Natural killer cell treated with Interleukin-12 subunit alpha and Interleukin-12 subunit beta and Interleukin-15 and Interleukin-18, amount 100 ng/mL, for 72 hours (primary cell): ENCODE results near the gene CLCF1. TPM values are rescaled to one million over a fixed set of nuclear protein-coding genes. Genes with fewer than 3 reads are reported as not detected.

Experiments used
- ATAC-seq, 2 donors: fragments of 150-1000 bp; cut with Tn5 transposase in 1 of 2; sonication (Bioruptor Pico), chemical (Tn5 transposase) in 1 of 2; 2 replicates each; pipeline ENCODE4 v1.10.0; 2021
- DNase-seq: peaks from one replicate; pipeline ENCODE4 v3.0.0; 2022; ENCODE audit warnings: low spot score
- H3K27ac Mint-ChIP-seq, 2 donors: 1 replicate in 1 of 2; 2 replicates in 1 of 2; pipeline ENCODE4 v1.8.0; 2022; ENCODE audit warnings: mixed read lengths in 2 of 2, mild to moderate bottlenecking in 1 of 2, moderate library complexity in 1 of 2
- H3K27me3 Mint-ChIP-seq, 2 donors: 1 replicate in 1 of 2; 2 replicates in 1 of 2; pipeline ENCODE4 v1.8.0; 2022; ENCODE audit warnings: mixed read lengths in 2 of 2
- H3K36me3 Mint-ChIP-seq: one replicate; pipeline ENCODE4 v1.8.0; 2022; ENCODE audit warnings: mixed read lengths
- H3K4me1 Mint-ChIP-seq, 2 donors: 1 replicate in 1 of 2; 2 replicates in 1 of 2; pipeline ENCODE4 v1.8.0; 2022; ENCODE audit warnings: low read depth in 2 of 2, mixed read lengths in 2 of 2, mild to moderate bottlenecking in 1 of 2
- H3K4me3 Mint-ChIP-seq: one replicate; pipeline ENCODE4 v1.8.0; 2022; ENCODE audit warnings: mixed read lengths
- H3K9me3 Mint-ChIP-seq: 2 replicates; pipeline ENCODE4 v1.8.0; 2022; ENCODE audit warnings: mixed read lengths
- total RNA-seq, 2 donors: library from RNA; stranded (reverse); gene quantifications; one replicate each; pipeline ENCODE4 v1.2.3, GENCODE V29; 2022

Gene CLCF1
- total RNA-seq, 2 donors from 2014 or later: 1.4 to 3.3 TPM

DNA sequence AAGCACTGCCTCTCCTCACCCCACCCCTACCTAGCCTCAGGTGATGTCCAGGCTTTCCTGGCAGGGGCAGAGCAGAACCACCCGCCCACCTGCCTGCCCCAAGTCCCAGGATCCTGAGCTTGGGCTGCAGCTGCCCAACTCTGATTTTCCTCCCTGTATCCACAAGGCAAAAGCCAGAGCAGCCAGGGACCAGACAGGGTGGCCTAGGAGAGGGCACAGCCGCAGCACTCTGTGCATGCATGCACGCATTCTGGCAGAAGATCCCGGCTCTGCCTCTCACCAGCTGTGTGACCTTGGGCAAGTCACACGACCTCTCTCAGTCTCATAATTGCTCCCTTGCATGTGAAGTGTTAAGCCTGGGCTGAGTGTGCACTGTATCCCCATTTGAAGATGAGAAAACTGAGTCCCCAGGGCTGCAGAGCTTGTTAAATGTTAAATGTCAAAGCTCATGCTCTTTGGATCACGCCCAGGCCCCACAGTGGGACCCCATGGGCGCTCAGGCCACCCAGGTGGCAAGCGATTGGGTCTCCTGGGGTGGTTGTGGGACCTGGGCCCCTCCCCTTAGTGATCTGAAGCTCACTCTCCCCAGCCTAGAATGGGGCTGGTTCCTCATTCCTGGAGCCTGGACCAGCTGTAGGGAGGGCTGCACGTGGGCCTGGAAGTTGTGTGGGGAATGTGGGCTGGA lies 39.2 kb upstream of the CLCF1 start:
- peaks cover 47 to 49% of the 10 kb centered on the region in 2 donors for H3K4me1 Mint-ChIP-seq
- peak overlapping the region; percentile 17 to 62 for H3K27ac Mint-ChIP-seq
- no peaks in the 10 kb centered on the region for H3K9me3 Mint-ChIP-seq
- H3K4me3 Mint-ChIP-seq: no peak overlapping the region
- H3K27me3 Mint-ChIP-seq: no peaks in the 10 kb centered on the region
- H3K36me3 Mint-ChIP-seq: no peaks in the 10 kb centered on the region
- ATAC-seq: no peak
- no peak for DNase-seq

DNA sequence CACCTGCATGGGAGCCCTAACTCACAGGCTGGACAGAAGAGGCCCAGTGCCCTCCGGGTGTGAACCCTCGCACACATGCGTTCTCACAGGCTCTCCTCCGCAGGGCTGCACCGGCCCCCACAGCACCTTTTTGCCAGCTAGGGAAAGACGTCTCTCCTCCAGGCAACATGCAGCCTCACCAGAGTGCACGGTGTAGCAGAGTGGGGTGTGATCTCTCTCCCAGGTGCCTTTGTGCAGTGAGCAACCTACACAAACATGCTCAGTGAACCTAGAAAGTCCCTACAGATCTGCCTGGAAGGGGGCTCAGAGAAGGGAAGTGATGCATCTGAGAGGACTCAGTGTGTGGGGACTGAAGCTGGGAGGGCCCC lies 38.4 kb upstream of the CLCF1 start:
- Mint-ChIP-seq H3K27ac (peak overlapping the region; percentile 62 to 97), H3K9me3 (no peaks in the 10 kb centered on the region), H3K4me3 (no peak overlapping the region), H3K36me3 (no peaks in the 10 kb centered on the region), H3K27me3 (no peaks in the 10 kb centered on the region), H3K4me1 (peaks cover 53 to 55% of the 10 kb centered on the region in 2 donors)
- DNase-seq (no peak), ATAC-seq (no peak)

DNA sequence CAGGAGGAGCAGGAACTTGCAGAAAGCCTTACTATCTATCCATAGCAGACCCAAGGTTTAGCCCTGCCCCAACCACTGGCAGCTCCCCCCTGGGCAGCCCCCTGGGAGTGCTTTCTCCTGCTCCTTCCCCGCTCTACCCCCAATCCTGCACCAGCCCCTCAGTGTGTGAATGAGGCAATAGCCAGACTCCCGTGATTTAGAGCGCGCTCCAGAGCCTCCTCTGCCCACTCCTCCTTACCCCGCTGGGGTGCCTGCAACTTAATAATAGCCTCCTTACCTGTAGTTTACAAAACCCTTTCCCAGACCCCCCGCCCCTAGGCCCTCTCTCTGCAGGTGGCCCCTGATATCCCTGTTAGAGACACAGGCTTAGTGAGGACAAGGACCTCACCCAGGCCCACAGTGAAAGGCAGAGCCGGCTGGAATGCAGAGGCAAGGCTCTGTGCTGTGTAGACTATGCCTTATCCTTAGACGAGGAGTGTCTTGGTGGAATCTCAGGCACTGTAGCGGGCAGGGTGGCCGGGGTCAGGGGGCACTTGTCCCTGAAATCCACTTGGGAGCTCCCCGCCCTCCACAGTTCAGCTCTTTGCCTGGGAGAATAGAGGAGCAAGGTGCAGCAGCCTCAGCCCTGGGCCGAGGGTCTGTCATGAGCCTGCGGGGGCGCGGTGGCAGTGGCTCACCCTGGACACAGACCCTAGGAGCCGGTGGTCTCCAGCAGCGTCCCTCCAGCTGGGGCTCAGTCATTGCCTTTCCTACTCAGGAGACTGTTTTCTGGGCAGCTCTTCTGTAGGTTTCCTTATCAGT lies 37.8 kb upstream of the CLCF1 start:
- H3K27me3 Mint-ChIP-seq: no peaks in the 10 kb centered on the region
- DNase-seq: no peak
- H3K27ac Mint-ChIP-seq: peak overlapping the region; percentile 97
- peak overlapping the region; percentile 75 for H3K4me3 Mint-ChIP-seq
- no peak for ATAC-seq
- no peaks in the 10 kb centered on the region for H3K9me3 Mint-ChIP-seq
- no peaks in the 10 kb centered on the region for H3K36me3 Mint-ChIP-seq
- peaks cover 47 to 52% of the 10 kb centered on the region in 2 donors for H3K4me1 Mint-ChIP-seq

DNA sequence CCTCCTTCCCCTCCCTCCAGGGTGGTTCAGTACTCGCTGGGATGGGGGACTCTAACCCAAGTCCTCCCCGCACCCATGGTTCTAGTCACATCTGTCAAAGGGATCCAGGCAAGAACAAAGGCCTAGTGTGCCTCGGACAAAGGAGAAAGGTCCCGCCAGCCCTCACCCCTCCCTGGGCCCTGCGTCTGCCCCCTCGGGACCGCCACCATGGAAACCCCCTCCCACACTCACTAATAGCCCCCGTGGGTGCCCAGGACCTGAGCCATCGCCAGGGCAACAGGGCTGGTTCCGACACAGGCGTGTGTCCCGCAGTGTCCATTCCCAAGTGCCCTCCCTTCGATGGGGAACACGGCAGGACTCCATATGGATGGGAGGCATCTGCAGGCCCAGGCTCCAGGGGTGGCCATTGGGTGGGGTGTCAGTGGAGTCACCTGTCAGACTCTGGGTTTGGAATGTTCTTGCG lies 37.0 kb upstream of the CLCF1 start:
- Mint-ChIP-seq H3K27me3 (no peaks in the 10 kb centered on the region), H3K9me3 (no peaks in the 10 kb centered on the region), H3K27ac (peak overlapping the region; percentile 97), H3K36me3 (no peaks in the 10 kb centered on the region), H3K4me1 (peaks cover 45 to 51% of the 10 kb centered on the region in 2 donors), H3K4me3 (peak overlapping the region; percentile 75)
- ATAC-seq (no peak), DNase-seq (no peak)

DNA sequence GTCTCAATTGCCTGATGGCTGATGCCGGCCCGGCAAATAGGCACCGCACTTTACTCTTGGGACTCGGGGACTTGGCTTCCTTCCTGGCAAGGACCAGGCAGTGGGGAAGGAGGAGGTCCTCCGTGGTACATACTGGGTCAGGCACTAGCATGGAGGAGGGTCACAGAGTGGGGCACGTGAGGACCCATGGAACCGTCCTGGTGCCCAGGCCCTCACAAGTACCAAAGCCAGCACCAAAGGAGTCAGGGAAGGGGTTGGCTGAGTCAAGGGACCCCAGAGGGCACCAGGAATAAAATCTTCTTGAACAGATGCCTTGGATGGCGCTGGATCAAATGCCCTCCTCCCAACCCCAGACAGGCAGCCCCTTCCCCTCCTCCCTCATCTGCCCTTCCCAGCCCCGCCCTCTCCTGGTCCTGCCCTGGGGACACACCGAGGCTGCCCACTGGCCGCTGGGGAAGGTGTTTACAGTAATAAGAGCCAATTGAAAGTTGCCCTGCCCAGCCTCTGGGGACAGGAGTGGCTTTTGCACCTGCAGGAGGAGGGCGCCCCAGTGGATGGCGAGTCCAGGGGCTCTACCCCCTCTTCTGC lies 36.5 kb upstream of the CLCF1 start:
- DNase-seq: no peak
- H3K4me3 Mint-ChIP-seq: peak overlapping the region; percentile 75
- peak in 1 of 2 donors; percentile 2 for ATAC-seq
- peak overlapping the region; percentile 97 for H3K27ac Mint-ChIP-seq
- no peaks in the 10 kb centered on the region for H3K36me3 Mint-ChIP-seq
- H3K27me3 Mint-ChIP-seq: no peaks in the 10 kb centered on the region
- H3K4me1 Mint-ChIP-seq: peaks cover 48 to 55% of the 10 kb centered on the region in 2 donors
- H3K9me3 Mint-ChIP-seq: no peaks in the 10 kb centered on the region

GRCh38 chr11:67409261-67409666 lies 35.9 kb upstream of the CLCF1 start:
- H3K27me3 Mint-ChIP-seq: no peaks in the 10 kb centered on the region

DNA sequence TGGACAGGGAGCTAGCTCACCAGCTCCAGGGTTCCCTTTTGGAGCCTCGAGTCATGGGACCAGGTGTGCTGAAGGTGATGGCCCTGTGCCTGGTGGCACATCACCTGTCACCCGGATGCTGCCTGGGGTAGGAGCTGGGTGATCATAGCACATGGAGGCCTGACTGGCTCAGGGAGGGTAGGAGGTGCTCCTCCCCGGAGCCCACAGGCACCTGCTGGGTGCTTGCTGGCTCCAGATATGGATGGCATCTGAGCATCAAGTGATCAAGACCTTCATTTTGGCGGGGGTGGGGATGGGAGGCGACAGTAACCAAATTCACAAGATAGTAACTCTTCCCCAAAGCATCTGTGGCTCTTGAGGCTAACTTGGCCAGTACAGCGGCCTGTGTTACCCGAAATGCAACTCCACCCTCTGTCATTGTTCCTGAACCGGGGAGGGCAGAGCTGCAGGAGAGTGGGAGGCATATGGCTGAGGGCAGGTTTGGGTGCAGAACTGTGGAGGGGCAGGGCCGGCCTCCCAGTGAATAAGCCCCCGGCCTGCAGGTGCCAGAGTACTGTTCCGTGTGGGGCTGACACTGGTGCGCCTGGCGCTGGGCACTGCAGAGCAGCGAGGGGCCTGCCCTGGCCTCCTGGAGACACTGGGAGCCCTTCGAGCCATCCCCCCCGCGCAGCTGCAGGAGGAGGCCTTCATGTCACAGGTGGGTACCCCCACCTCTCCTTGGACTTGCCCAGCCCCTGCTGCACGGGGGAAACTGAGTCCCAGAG lies 35.2 kb upstream of the CLCF1 start:
- peak; percentile 5 to 30 for ATAC-seq

More at GRCh38 chr11:67409261-67409666, 35.9 kb upstream of the CLCF1 start:
- Mint-ChIP-seq H3K4me3 (peak overlapping the region; percentile 83), H3K27ac (peak overlapping the region; percentile 97), H3K36me3 (no peaks in the 10 kb centered on the region), H3K4me1 (peaks cover 54 to 61% of the 10 kb centered on the region in 2 donors), H3K9me3 (no peaks in the 10 kb centered on the region)
- DNase-seq: peak; percentile 83
- ATAC-seq: peak; percentile 81 to 84

DNA sequence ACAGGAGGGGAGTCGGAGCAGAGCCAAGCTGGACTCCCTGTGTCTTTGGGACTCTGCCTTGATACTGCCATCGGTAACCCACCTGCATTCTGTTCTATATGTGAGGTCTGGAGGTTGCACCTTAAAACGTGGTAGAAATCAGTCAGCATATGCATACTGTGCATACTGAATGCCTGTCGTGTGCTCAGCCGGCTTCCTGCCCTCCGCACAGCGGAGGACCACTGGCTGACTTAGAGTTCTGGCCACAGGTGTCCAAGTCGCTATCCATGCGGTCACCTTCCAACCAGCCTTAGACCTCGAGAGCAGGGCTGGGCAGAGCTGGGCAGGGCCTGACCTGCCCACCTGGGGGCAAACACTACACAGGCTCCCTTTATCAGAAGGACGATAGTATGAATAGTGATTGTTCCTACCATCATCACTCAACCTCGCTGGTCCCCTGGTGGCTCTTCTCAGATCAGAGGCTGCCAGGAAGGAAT lies 34.3 kb upstream of the CLCF1 start:
- H3K4me3 Mint-ChIP-seq: peak overlapping the region; percentile 83
- ATAC-seq: no peak
- DNase-seq: no peak
- H3K9me3 Mint-ChIP-seq: no peaks in the 10 kb centered on the region
- peaks cover 53 to 58% of the 10 kb centered on the region in 2 donors for H3K4me1 Mint-ChIP-seq
- H3K36me3 Mint-ChIP-seq: no peaks in the 10 kb centered on the region
- peak overlapping the region; percentile 97 for H3K27ac Mint-ChIP-seq
- H3K27me3 Mint-ChIP-seq: no peaks in the 10 kb centered on the region

More for the DNA sequence above, 35.2 kb upstream of the CLCF1 start:
- Mint-ChIP-seq H3K4me1 (peaks cover 56 to 61% of the 10 kb centered on the region in 2 donors), H3K27me3 (no peaks in the 10 kb centered on the region), H3K4me3 (peak overlapping the region; percentile 83), H3K36me3 (no peaks in the 10 kb centered on the region), H3K27ac (peak overlapping the region; percentile 97), H3K9me3 (no peaks in the 10 kb centered on the region)
- DNase-seq: no peak

DNA sequence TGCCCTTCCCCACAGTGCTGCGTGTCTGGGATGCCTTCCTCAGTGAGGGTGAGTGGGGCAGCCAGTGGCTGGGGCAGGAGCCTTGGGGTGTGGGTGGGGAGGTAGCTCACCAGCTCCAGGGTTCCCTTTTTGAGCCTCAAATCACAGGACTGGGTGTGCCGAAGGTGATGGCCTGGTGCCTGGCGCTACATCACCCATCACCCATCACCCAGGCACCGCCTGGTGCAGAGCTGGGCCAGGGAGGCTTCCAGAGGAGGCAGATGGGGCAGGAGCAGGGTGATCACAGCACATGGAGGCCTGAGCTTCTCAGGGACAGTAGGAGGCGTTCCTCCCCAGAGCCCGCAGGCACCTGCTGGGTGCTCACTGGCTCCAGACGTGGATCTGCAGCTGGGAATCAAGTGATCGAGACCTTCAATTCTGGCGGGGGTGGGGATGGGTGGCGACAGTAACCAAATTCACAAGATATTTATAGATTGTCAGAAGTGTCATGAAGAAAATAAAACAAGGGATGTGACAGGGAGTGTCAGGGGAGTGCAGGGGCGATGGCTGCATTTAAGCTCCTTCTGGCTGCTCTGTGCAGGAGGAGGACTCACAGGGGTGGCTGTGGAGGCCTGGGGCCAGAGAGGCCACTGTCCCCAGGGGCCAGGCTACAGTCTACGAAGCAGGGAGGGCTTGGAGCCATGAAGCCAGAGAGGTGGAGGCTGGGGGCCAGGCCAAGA lies 33.7 kb upstream of the CLCF1 start:
- DNase-seq (no peak), ATAC-seq (no peak)
- Mint-ChIP-seq H3K27ac (peak overlapping the region; percentile 97), H3K4me3 (peak overlapping the region; percentile 83), H3K27me3 (no peaks in the 10 kb centered on the region), H3K36me3 (no peaks in the 10 kb centered on the region), H3K4me1 (peaks cover 50 to 54% of the 10 kb centered on the region in 2 donors), H3K9me3 (no peaks in the 10 kb centered on the region)

GRCh38 chr11:67406420-67406968 lies 33.1 kb upstream of the CLCF1 start:
- ATAC-seq (no peak), DNase-seq (no peak)
- Mint-ChIP-seq H3K36me3 (no peaks in the 10 kb centered on the region), H3K4me3 (peak overlapping the region; percentile 83), H3K27ac (peak overlapping the region; percentile 97), H3K9me3 (no peaks in the 10 kb centered on the region), H3K4me1 (peaks cover 49 to 50% of the 10 kb centered on the region in 2 donors), H3K27me3 (no peaks in the 10 kb centered on the region)

DNA sequence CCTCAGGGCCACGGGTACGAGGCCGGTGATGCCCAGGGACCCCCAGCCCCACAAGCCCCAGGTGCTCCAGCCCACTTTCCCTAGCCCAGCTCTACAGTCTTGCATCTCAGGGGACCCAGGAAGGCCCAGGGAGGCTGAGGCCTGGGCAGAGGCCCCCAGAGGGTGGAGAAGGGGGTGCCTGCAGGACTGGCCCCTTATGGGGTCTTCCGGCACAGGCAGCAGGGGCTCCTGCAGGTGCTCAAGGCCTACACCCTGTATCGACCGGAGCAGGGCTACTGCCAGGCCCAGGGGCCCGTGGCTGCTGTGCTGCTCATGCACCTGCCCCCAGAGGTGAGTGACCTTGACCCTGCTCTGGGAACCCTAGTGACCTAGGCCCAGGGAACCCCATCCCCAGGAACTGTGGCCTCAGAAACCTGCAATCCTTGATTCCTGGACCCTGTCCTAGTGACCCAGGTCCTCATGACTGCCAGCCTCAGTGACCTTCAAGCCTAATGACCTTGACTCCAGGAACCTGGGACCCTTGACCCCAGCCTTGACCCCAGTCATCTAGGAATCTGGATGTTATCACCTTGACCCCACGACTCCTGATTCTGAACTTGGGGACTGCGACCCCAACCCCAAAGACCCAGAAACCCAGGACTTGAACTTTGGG lies 32.4 kb upstream of the CLCF1 start:
- ATAC-seq (no peak), DNase-seq (no peak)
- Mint-ChIP-seq H3K4me1 (peaks cover 45 to 47% of the 10 kb centered on the region in 2 donors), H3K4me3 (peak overlapping the region; percentile 91), H3K36me3 (no peaks in the 10 kb centered on the region), H3K27me3 (no peaks in the 10 kb centered on the region), H3K9me3 (no peaks in the 10 kb centered on the region), H3K27ac (peak overlapping the region; percentile 97)

- Mint-ChIP-seq H3K4me1 (peaks cover 44 to 48% of the 10 kb centered on the region in 2 donors), H3K4me3 (peak overlapping the region; percentile 91), H3K27me3 (no peaks in the 10 kb centered on the region), H3K36me3 (peaks cover 4% of the 10 kb centered on the region), H3K27ac (peak overlapping the region; percentile 97), H3K9me3 (no peaks in the 10 kb centered on the region)
- ATAC-seq (no peak), DNase-seq (no peak)
Observed at GRCh38 chr11:67405196-67405567, 31.8 kb upstream of the CLCF1 start.
